H1 (cell line): ENCODE results near the gene SHROOM3. TPM values are rescaled to one million over a fixed set of nuclear protein-coding genes. Genes with fewer than 3 reads are reported as not detected.
A peak's percentile ranks its signal among the peaks of the same experiment; 100 is the strongest.

Experiments
- BACH1 ChIP-seq: IDR thresholded peaks from 2 replicates; pipeline ENCODE4 v1.6.1; 2012; ENCODE audit warnings: low read length, improper control_type of control experiment
- HDAC2 ChIP-seq, 2 experiments: fragments of 300-600 bp in 1 of 2; sonication (generic) in 1 of 2; IDR thresholded peaks; 2 replicates each; pipeline ENCODE4 v1.6.1; 2011 to 2012; ENCODE audit warnings: low read depth in 2 of 2, low read length in 2 of 2, mild to moderate bottlenecking in 2 of 2, moderate library complexity in 2 of 2, borderline replicate concordance in 1 of 2, inconsistent platforms in 1 of 2
- RBBP5 ChIP-seq: IDR thresholded peaks from 2 replicates; pipeline ENCODE4 v1.7.1; 2012; ENCODE audit warnings: low read depth, mild to moderate bottlenecking, inconsistent platforms, low read length, moderate library complexity, borderline replicate concordance
- SIN3A ChIP-seq, 2 experiments: IDR thresholded peaks in 1 of 2; conservative IDR thresholded peaks in 1 of 2; 2 replicates each; pipeline ENCODE4 v1.6.1; 2011 to 2012; ENCODE audit warnings: low read length in 2 of 2, improper control_type of control experiment in 1 of 2, low read depth in 1 of 2, mild to moderate bottlenecking in 1 of 2
- polyA plus RNA-seq, 7 experiments: library from polyadenylated mRNA; depleted of rRNA in 3 of 7; stranded (reverse) in 5 of 7; unstranded in 2 of 7; fragments of >200 nt in 5 of 7; fragments of 200-250 nt in 2 of 7; gene quantifications; 1 replicate in 5 of 7; 2 replicates in 1 of 7; 4 replicates in 1 of 7; pipeline versions ENCODE4 v1.2.1 to v1.2.3, GENCODE V29; 2011 to 2013; ENCODE audit warnings: missing spikeins in 2 of 7, mixed read lengths in 2 of 7
- total RNA-seq: library from RNA; stranded (reverse); fragmentation: NEBNext Ultra II Directional; extraction: Animal tissue kit (Norgen Biotek cat#: 25700); gene quantifications from 2 replicates; pipeline ENCODE4 v1.2.1, GENCODE V29; 2021

Gene SHROOM3
- total and polyA plus RNA-seq, 2 of the 8 experiments (the other 6 are each of a cell fraction or from before 2014, with no cell fraction given): 15.8 to 34.0 TPM

DNA sequence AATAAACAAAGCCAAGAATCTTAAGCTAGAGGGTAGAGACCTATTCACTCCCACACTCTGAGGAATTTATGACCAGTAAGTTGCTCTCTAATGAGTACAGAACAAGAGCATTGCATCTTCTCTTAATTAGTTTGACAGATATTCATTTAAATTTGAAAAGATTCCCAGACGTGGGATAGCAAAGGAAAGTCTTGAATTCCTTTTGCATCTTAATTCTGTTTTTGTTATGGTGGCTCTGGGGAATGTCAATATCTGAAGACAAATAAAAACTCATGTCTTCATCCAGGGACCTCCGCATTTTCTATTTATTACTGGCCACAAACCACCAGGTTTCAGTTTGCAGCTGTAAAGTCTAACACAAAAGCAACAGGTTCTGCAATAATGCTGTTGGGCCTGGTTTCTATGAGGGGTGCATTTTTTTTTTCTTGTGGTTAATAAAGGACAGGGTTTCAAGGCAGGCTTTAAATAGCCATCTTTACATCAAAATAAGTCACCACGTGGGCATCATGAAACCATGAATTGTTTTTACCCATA lies 172.3 kb downstream of the SHROOM3 start (continued):
- TF ChIP-seq RBBP5: no peak
- TF ChIP-seq BACH1: no peak
- peak; percentile 33 to 45; a peak in 1 of 4 replicates for TF ChIP-seq HDAC2 (IDR thresholded peaks at IDR 0.05; ENCODE audit: borderline replicate concordance in 1 of 2, low read depth in 2 of 2, low read length in 2 of 2)
- TF ChIP-seq SIN3A (conservative IDR thresholded peaks at IDR 0.05 in 1 of 2, IDR thresholded peaks at IDR 0.05 in 1 of 2; ENCODE audit: low read depth in 1 of 2, low read length in 2 of 2): no peak
